GM19239 (cell line): ENCODE measurements around the gene SVIP.

Source experiments
- DNase-seq: peaks from one replicate; pipeline ENCODE4 v3.0.0; 2011; ENCODE audit warnings: low spot score; ENCODE audit not compliant: insufficient read length
- FAIRE-seq: peaks from 2 replicates; lab custom pipeline; 2011; peaks lifted over from hg19 to GRCh38; lab: Jason Lieb, UNC

The SVIP gene

DNA sequence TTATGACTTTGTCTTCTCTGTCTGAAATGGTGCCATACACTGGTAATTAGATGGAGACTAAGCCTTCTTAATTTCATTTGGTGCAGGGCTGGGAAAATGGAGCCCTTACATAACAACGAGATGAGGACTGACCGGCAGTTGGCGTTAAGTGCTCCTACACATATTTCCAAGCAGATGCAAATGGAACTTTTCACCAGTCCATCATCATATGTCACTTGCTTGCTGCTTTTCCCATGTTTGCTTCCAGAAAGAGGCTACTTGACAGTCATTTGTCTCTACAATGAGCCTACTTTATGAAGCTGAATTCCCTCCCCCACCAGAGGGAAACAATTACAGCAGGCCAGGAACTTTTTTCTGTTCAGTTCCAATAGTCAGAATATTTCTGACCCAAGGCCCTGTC is 32.6 kb downstream of the SVIP start:
- FAIRE-seq (no peak), DNase-seq (no peak)

DNA sequence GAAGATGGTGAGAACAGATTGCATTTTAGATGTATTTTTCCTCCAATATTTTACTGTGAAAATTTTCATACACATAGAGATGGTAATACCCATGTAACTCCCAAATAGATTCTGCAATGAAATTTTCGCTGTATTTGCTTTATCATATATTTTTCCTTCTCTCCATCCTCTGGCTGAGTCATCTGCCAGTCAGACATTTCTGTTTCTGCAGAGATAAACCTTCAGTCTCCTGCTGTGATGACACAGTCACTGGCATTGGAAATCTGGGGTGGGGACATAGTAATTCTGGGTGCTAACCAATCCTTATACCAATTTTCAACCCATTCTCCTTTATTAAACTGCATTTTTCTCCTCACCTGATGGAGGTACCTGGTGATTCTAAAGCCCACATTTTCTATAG is 33.7 kb downstream of the SVIP start:
- no peak for DNase-seq
- FAIRE-seq: no peak

DNA sequence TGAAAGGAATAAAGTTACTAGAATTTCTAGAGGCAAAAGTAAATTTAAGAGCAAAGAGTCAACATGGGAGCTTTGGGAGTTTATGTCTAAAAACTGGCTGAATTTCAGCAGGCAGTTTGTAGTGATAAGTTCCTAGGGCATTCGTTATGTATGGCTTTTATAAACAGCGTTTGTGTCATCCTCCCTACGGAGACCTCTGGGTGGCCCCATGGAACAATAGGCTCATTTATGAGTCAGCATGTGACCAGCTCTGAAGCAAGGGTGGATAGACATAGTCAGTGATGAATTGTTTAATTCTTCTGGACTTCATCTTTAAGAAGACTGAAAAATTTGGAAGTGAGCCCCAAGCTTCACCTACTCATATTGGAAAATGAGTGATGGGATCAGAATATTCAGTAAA is 37.1 kb downstream of the SVIP start:
- no peak for FAIRE-seq
- no peak for DNase-seq

DNA sequence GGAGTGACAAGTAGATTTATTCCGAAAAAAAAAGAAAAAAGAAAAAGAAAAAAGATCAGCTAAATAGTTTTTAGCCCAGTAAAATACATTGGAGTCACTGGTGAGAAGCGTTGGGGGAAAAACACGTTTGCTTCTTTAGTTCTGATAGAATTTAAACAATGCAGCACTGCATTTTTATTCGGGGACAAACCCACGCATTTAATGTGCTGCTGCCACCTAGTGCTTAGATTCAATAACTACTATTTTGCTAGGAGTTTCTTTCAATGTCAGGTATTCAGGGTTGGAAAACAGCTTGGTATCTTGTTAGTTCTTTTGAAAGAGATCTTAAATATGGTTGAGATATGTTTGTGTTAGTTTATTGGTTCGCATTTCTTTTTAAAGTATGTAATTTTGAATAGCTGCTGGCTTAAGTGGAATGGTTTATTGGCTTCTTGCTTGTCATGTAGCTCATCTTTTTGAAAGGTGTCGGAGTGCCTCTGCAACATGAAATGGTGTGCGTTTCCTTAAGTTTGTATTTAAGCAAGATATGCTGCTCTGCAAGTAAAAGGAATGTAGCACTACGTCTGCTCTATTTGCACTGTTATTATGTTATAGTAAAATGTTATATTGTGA is 41.9 kb downstream of the SVIP start:
- FAIRE-seq: peak; percentile 88
- peak; percentile 8 for DNase-seq

DNA sequence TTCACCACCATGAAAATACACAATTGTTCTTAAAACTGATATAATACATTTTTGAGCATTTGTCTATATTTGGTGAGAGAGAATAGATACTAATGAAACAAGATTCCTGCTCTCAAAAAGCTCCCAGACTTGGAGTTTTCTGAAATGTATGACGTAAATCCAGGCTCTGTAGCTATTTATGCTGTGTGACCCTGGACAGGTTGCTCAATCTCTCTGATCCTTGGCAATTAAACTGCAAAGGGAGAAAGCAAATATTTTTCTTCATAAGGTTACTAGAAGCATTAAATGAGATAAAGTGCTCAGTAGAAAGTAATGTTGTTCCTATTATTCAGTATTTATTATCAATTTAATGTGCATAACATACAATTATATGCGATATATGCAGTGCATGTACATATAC is 42.5 kb downstream of the SVIP start:
- FAIRE-seq (no peak), DNase-seq (no peak)

DNA sequence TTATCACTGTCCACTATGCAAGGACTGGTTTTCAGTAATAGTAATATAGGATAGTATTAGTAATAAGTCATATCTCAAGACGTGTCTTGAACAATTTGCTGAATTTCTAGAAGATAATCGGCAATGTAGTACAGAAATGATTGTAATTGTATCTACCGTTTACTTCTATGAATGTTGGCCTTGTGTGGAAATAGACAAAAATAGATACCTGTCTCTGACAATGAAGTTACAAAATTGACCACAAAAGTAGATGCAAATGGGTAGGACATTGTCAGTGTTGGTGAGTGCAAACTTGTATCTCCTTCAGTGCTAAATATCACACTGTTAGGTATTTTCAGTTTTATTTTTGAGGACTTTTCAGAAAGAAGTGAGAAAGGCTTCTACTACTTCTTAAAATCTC is 43.1 kb downstream of the SVIP start:
- peak; percentile 14 for DNase-seq
- peak; percentile 85 for FAIRE-seq

DNA sequence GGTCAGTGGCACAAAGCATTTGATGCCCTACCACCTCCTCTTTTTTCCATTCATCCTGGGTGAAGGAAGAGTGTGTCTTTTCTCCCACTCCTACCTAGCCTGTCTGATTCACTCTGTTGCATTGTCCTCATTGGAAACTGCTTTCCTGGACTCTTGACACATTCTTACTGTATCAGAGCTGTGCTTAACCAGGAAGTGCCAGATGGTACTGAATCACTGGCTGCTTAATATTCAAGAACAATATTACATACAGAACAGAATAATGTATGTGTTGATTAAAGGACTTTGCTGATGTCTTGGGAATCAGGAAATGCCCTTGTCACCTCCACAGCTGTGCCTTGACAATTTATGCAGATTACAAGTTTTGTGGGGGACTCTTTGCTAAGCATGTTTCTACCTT is 44.4 kb downstream of the SVIP start:
- DNase-seq: no peak
- FAIRE-seq: no peak

DNA sequence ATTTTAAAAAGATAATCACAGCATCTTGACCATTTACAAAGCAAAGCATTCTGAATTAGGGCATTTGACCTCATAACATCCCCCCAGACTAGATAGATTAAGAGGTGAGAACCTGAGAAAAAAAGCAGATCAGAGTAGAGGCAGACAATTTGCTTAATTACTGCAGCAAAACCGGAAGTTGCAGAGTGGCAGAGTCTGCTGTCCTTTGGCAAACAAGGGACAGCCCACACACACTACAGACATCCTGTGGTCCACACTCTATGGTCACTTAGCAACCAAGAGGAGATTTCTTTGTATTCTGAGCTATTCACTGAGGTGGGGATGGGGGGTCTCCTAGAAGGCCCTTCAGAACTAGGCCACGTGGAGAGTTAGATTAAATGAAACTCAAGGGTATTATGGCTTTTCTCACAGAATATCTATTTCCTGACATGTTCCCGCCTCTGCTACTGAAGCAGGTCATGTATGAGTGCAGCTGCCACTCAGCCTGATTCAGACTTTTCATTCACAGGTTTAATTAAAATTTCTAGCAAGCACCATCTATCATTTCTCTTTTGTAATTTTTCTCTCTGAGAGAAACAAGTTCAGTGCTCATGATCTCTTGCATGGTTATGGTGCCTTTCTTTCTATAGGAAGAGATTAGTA is 48.5 kb downstream of the SVIP start:
- DNase-seq: peak; percentile 9
- FAIRE-seq: peak; percentile 87

DNA sequence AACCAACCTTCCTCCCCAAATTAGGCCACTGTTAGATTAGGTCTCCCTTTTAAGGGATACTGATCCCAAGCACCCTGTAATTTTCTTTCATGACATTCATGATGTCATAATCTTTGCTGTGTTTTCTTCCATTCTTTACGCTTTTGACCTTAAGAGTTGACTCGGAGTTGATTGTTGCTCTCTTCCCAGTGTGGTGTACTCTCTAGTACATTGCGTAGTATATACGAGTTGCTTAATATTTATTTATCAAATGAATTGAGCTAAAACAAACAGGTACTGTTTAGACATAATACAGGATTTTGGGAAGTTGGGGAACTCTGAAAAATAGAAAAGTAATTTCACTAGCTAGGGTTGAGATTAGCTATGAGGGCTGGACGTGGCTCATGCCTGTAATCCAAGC is 49.8 kb downstream of the SVIP start:
- DNase-seq: no peak
- FAIRE-seq: no peak

DNA sequence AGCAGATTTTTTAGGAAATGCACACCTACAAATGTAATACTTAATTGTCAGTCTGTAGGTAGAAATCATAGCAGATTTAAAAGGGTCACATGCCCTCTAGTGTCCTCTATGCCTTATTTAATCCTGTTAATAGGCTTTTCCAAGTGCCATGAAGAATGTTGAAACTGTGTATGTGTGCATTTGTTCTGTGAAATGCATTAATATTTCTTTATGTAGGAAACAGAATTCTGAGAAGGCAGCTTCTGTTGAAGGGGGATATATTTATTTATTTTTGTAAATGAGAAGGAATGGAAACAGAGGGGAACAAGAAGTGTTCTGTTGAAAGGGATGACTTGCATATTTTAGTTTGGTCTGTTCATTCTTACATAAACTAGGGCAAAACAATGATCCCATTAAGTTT is 51.0 kb downstream of the SVIP start:
- DNase-seq (no peak), FAIRE-seq (no peak)

DNA sequence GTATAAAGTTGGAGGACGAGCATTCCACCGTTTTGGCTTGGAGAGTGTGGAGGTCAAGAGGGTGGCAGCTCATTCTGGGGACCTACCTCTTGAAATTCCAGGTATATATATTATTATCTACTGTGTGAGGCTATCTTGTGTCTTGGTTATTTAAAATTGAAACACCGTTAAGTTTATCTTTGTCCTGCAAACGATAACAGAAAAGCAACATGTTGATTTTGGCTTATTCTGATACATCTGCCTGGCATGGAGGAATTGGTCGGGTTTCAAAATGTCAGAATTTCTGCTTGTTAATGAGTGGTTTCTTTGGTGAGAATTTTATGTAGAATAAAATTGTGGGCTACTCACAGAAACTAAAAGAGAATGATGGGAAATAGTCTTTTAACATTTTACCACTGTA is 54.4 kb downstream of the SVIP start:
- no peak for FAIRE-seq
- DNase-seq: no peak

DNA sequence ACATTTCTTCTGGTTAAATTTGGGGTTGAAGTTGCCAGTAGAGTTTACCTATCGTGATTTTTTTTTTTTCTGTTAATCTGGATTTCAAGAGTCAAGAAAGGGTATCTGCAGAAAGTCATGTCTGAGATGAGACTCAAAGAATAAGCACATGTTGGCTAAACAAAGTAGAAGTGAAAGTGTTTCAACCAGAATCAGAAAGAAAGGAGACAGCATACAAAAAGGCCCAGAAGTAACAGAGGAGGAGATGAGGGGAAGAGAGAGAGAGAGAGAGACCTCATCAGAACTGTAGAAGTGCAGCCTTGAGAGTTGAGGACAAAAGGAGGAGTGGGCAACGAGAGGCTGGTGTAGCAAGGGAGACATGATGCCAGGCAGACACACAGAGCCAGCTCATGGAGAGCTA is 54.9 kb downstream of the SVIP start:
- FAIRE-seq (peak; percentile 87), DNase-seq (no peak)

DNA sequence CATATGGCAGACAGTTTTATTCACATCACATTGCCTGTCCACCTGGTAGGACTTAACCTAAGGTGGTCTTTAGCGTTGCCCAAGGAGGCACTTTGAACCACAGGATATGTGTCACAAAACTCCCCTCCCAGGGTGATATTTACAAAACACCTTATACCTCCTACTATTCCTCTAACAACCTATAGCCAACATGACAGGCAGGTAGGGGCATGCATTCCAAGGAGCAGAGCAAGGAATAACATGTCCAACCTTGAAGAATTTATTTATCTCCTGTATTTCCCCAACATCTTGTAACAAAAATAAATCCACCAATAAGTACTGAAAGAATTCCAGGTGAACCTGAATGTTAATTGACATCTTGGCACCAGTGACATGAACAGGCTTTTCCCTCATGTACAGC is 60.5 kb downstream of the SVIP start:
- FAIRE-seq (peak; percentile 64), DNase-seq (no peak)
